Loucy (cell line): ENCODE data around the gene HCFC1.

ENCODE experiments used
- CTCF ChIP-seq: fragments of 200-600 bp; sonication (generic); conservative IDR thresholded peaks from 2 replicates; pipeline ENCODE4 v1.5.1; 2014; ENCODE audit warnings: mild to moderate bottlenecking, antibody characterized with exemption, low read length
- EZH2phosphoT487 ChIP-seq: fragments of 200-600 bp; IDR thresholded peaks from 2 replicates; pipeline ENCODE4 v1.6.1; 2018; ENCODE audit warnings: antibody characterized with exemption, mild to moderate bottlenecking, moderate library complexity, borderline replicate concordance

- TF ChIP-seq CTCF: peak; percentile 37; the same call in 1 of the 2 replicates
- TF ChIP-seq EZH2phosphoT487: no peak
Measured at GRCh38 chrX:153968754-153969124, 2.9 kb downstream of the HCFC1 start.
